HL-60/S4 (cell line): ENCODE data around the gene PRR23E.

Source experiments
- in situ Hi-C: fragments of 300-500 bp; cut with MboI; formaldehyde crosslinking; loops from 2 replicates; pipeline ENCODE4 v1.14.3; 2022; ENCODE audit warnings: low sequenced_read_pairs

Gene PRR23E

GRCh38 chr3:127192576-127193232 lies at the start of gene PRR23E:
Gene PRR23E (plus strand): TSS chr3:127193131. CDS start chr3:127196686, 3,555 bp downstream.
- in situ Hi-C loops: no loop called here

GRCh38 chr3:127143172-127143571 lies 49.8 kb upstream of the PRR23E start:
- in situ Hi-C loops: no loop called here

GRCh38 chr3:127144631-127145030 lies 48.3 kb upstream of the PRR23E start:
- in situ Hi-C loops: no loop called here

GRCh38 chr3:127145266-127145665 lies 47.7 kb upstream of the PRR23E start:
- in situ Hi-C loops: no loop called here

- in situ Hi-C loops: no loop called here
Measured at GRCh38 chr3:127147291-127147885, 45.5 kb upstream of the PRR23E start.

GRCh38 chr3:127149621-127150310 lies 43.2 kb upstream of the PRR23E start:
- in situ Hi-C loops: no loop called here

- in situ Hi-C loops: no loop called here
Measured at GRCh38 chr3:127150513-127151250, 42.2 kb upstream of the PRR23E start.

GRCh38 chr3:127151251-127151564 lies 41.7 kb upstream of the PRR23E start:
- in situ Hi-C loops: no loop called here

GRCh38 chr3:127151992-127152650 lies 40.8 kb upstream of the PRR23E start:
- in situ Hi-C loops: no loop called here

GRCh38 chr3:127152684-127153505 lies 40.0 kb upstream of the PRR23E start:
- in situ Hi-C loops: no loop called here

- in situ Hi-C loops: no loop called here
Measured at GRCh38 chr3:127153506-127153815, 39.5 kb upstream of the PRR23E start.

- in situ Hi-C loops: no loop called here
Measured at GRCh38 chr3:127156338-127157050, 36.4 kb upstream of the PRR23E start.

- in situ Hi-C loops: no loop called here
Measured at GRCh38 chr3:127157171-127157828, 35.6 kb upstream of the PRR23E start.

- in situ Hi-C loops: no loop called here
Measured at GRCh38 chr3:127158614-127159229, 34.2 kb upstream of the PRR23E start.

- in situ Hi-C loops: no loop called here
Measured at GRCh38 chr3:127159543-127159942, 33.4 kb upstream of the PRR23E start.

GRCh38 chr3:127161236-127161635 lies 31.7 kb upstream of the PRR23E start:
- in situ Hi-C loops: no loop called here

- in situ Hi-C loops: no loop called here
Measured at GRCh38 chr3:127161973-127162579, 30.9 kb upstream of the PRR23E start.

GRCh38 chr3:127162947-127163645 lies 29.8 kb upstream of the PRR23E start:
- in situ Hi-C loops: no loop called here
